Prostate gland (tissue), 2 donors: ENCODE data around the gene BOD1L1. TPM values are rescaled to one million over a fixed set of nuclear protein-coding genes. Genes with fewer than 3 reads are reported as not detected.

Experiments used
- DNase-seq: peaks from one replicate; pipeline ENCODE4 v3.0.0-alpha.2; 2019; ENCODE audit warnings: low spot score
- H3K27ac ChIP-seq, 2 donors: fragments of 200-600 bp; sonication (generic); 2 replicates each; pipeline ENCODE4 v1.5.1; 2017 to 2019
- H3K27me3 ChIP-seq: fragments of 200-600 bp; sonication (generic); replicated peaks from 2 replicates; pipeline ENCODE4 v1.5.1; 2019; ENCODE audit not compliant: insufficient read depth
- H3K36me3 ChIP-seq, 2 donors: fragments of 200-600 bp; sonication (generic); 1 replicate in 1 of 2; 2 replicates in 1 of 2; pipeline versions ENCODE4 v1.5.1 to v1.8.1; 2017 to 2019
- H3K4me1 ChIP-seq: fragments of 200-600 bp; sonication (generic); replicated peaks from 2 replicates; pipeline ENCODE4 v1.5.1; 2019
- H3K4me3 ChIP-seq, 2 donors: fragments of 200-600 bp; sonication (generic); 2 replicates each; pipeline ENCODE4 v1.5.1; 2017 to 2019
- H3K9me3 ChIP-seq: fragments of 200-600 bp; sonication (generic); 2 replicates; pipeline ENCODE4 v1.5.1; 2017
- POLR2A ChIP-seq: fragments of 450-650 bp; IDR thresholded peaks from one replicate; pipeline ENCODE4 v1.6.1; 2016; ENCODE audit warnings: antibody characterized with exemption, mild to moderate bottlenecking
- POLR2AphosphoS5 ChIP-seq: sonication (generic); formaldehyde crosslinking; IDR thresholded peaks from one replicate; pipeline ENCODE4 v1.6.1; 2017; ENCODE audit warnings: antibody characterized with exemption
- WGBS: methylation state at CpG from one replicate; pipeline ENCODE4 v1.1.5; 2018; 5-methylcytosine and 5-hydroxymethylcytosine counted together
- intact Hi-C: fragments of 100-400 bp; cut with DNase I; formaldehyde crosslinking; loops from one replicate; pipeline ENCODE4 v1.14.2; 2022
- total RNA-seq, 2 donors: library from RNA; depleted of rRNA; stranded (reverse); fragments of >200 nt; gene quantifications; one replicate each; pipeline ENCODE4 v1.1.0, GENCODE V29; 2016
- TF ChIP-seq, protein P1 (sequence below), 4 experiments: fragments of 200-600 bp in 2 of 4; fragments of 450-650 bp in 2 of 4; sonication (generic) in 2 of 4; IDR thresholded peaks; 1 replicate in 3 of 4; 2 replicates in 1 of 4; pipeline ENCODE4 v1.5.1; 2016 to 2019; ENCODE audit warnings: antibody characterized with exemption in 4 of 4, mild to moderate bottlenecking in 2 of 4, moderate library complexity in 2 of 4

BOD1L1 gene
- total RNA-seq, 2 donors from 2014 or later, result 27.7 to 73.6 TPM

- Histone ChIP-seq H3K4me3 (no peak overlapping the region), H3K27ac (no peak overlapping the region), H3K36me3 (no peaks in the 10 kb centered on the region), H3K4me1 (no peaks in the 10 kb centered on the region), H3K27me3 (peaks cover 43% of the 10 kb centered on the region), H3K9me3 (no peaks in the 10 kb centered on the region)
- no peak for DNase-seq
- WGBS, result 15% methylated on average over 8 of the region's 8 CpGs
- intact Hi-C loops, result loop anchor here (5.0 kb wide), 1 partner anchor 693 kb away; no protein-coding TSS in a partner anchor
- TF ChIP-seq POLR2A, result no peak
- TF ChIP-seq, protein P1, sequence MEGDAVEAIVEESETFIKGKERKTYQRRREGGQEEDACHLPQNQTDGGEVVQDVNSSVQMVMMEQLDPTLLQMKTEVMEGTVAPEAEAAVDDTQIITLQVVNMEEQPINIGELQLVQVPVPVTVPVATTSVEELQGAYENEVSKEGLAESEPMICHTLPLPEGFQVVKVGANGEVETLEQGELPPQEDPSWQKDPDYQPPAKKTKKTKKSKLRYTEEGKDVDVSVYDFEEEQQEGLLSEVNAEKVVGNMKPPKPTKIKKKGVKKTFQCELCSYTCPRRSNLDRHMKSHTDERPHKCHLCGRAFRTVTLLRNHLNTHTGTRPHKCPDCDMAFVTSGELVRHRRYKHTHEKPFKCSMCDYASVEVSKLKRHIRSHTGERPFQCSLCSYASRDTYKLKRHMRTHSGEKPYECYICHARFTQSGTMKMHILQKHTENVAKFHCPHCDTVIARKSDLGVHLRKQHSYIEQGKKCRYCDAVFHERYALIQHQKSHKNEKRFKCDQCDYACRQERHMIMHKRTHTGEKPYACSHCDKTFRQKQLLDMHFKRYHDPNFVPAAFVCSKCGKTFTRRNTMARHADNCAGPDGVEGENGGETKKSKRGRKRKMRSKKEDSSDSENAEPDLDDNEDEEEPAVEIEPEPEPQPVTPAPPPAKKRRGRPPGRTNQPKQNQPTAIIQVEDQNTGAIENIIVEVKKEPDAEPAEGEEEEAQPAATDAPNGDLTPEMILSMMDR (IDR thresholded peaks at IDR 0.05), result no peak
- TF ChIP-seq POLR2AphosphoS5, result no peak
These were observed 82.1 kb downstream of the BOD1L1 start for GRCh38 chr4:13545394-13545808.

DNA sequence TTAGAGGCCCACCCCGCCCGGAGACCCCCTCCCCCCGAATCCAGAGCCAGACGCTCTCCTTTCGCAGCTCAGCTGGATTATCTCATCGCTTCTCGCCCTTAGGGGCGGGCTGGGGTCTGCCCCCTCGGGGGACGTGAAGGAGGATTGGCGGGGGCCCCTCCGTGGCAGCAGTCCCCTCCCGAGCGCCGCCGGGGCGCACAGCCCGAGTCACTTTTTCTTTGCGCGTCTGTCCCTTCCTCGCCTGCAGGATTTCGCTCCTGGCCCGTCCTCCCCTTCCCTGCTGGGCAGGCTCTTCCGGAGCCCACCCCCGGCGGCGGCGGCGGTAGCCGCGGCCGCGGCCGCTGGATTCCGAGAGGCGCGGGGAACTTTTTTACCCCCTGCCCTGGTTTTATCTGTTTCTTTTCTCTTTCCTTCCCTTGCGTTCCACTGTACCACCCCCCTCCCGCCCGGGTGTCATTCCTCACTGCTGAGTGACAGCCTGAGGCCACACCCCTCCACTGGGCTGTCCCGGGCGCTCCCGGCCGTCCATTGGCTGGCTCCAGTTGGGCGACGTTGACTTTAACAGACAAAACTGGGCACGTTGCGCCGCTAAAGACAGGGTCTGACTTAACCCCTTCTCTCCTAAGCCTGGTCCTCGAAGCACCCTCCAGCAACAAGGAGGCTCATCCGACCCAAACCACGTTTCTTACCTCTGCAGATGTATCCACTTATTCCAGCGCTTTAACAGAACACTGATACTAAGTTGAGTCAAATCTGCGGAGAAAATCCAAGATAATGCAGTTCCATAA, 82.7 kb downstream of the BOD1L1 start:
- H3K4me1 ChIP-seq, result no peaks in the 10 kb centered on the region
- under 1% methylated on average over 52 of the region's 54 CpGs for WGBS

GRCh38 chr4:13543839-13544605, 83.5 kb downstream of the BOD1L1 start, which contains the start of gene NKX3-2:
TSS of gene NKX3-2 (minus strand) at chr4:13544508. CDS start at chr4:13544414, 94 bp downstream.
- WGBS, result 4% methylated on average over 60 of the region's 96 CpGs
- Histone ChIP-seq H3K27me3 (peaks cover 52% of the 10 kb centered on the region), H3K4me1 (no peaks in the 10 kb centered on the region), H3K9me3 (no peaks in the 10 kb centered on the region), H3K36me3 (no peaks in the 10 kb centered on the region), H3K27ac (peak within 1 kb of the TSS in 1 of 2 donors; percentile 1), H3K4me3 (peak within 1 kb of the TSS; percentile 39 to 41)
- TF ChIP-seq, protein P1 (IDR thresholded peaks at IDR 0.05), result no peak
- TF ChIP-seq POLR2AphosphoS5 (no peak), POLR2A (no peak)
- no peak for DNase-seq
- intact Hi-C loops, result no loop called here

More for the DNA sequence above, 82.7 kb downstream of the BOD1L1 start:
- DNase-seq, result peak; percentile 39
- Histone ChIP-seq H3K4me3 (peak overlapping the region; percentile 39 to 41), H3K27ac (peak overlapping the region in 1 of 2 donors; percentile 1), H3K36me3 (no peaks in the 10 kb centered on the region), H3K27me3 (peaks cover 49% of the 10 kb centered on the region), H3K9me3 (no peaks in the 10 kb centered on the region)
- TF ChIP-seq POLR2AphosphoS5, result peak; percentile 38
- TF ChIP-seq, protein P1 (IDR thresholded peaks at IDR 0.05), result no peak
- intact Hi-C loops, result loop anchor here (5.0 kb wide), 1 partner anchor 692 kb away; no protein-coding TSS in a partner anchor

DNA sequence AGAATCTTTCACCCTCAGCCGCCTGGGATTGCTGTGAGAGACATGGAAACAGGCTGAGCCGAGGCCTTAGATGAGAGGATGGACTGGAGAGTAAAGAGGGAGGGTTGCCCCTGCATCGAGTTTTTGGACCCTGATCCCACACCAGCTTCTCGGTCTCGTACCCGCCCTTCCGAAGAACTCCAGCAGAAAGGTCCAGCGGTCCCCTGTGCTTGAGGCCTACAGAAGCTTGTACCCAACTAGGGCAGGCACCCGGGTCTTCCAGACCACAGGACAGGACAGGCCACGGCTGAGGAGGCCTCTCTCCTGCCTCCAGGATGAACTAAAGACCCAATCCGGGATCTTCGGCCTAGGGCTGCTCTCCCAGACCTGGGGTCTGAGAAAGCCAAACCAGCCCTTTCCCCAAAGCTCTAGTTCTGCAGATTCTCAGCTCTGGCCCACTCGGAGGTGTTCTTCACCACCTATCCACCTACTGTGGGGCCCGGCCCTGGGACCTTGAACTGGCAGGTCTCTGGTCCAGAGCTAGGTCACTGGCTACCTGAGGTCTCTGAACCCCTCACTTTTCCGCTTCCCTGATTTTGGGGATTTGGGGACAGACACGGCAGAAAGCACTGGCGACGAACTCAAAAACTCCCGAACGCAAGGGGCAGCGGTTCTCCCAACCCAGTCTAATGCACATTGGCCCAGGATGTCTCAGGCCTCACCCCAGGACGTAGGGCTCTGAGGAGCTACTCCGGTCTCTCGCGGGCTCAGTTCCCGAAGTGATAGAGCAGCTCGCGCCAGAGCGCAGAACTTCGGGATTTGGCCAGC, 84.3 kb downstream of the BOD1L1 start:
- Histone ChIP-seq H3K36me3 (no peaks in the 10 kb centered on the region), H3K27me3 (peaks cover 58% of the 10 kb centered on the region), H3K27ac (no peak overlapping the region), H3K9me3 (no peaks in the 10 kb centered on the region), H3K4me1 (no peaks in the 10 kb centered on the region), H3K4me3 (peak overlapping the region; percentile 39 to 41)
- DNase-seq, result no peak
- 61% methylated on average over 26 of the region's 30 CpGs for WGBS
- TF ChIP-seq, protein P1 (IDR thresholded peaks at IDR 0.05), result no peak
- intact Hi-C loops, result no loop called here
